ENCODE results near the gene CTIF. TPM values are rescaled to one million over a fixed set of nuclear protein-coding genes. Genes with fewer than 3 reads are reported as not detected.

CTIF gene
- total and polyA plus RNA-seq, 12 donors, result 20.5 to 159 (median 57.0) TPM

DNA sequence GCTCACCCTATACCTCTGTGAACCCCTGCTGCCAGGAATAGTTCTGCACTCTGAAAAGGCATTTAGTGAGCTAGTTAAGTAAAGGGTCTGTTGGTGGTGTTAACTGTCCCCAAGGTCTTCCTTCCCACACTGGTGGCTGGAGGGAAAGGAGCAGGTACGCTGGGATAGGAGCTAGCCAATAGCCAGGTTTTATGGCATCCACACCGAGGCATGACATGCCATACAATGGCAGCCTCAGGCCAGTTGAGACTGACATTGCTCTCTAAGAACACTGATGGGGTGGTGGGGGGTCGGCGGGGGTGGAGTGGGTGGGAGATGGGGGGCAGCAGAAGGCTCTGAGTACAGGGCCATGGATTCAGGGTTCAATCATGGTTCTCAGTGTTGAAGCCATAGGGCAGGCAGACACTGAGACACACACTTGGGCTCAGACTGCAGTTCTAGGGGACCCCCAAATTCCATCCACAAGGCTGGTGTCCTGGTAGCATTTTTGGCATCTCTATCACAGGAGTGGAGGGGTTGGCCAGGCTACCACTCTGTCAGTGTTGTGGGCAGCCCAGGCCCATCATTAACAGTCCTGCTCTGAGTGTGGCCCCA is 136.0 kb downstream of the CTIF start:
- peaks cover 0 to 11% of the 10 kb centered on the region in 2 donors for H3K36me3 ChIP-seq (replicated peaks in 1 of 2)
- peaks cover 17 to 28% of the 10 kb centered on the region in 2 donors for H3K4me1 ChIP-seq (replicated peaks in 1 of 2)
- no peaks in the 10 kb centered on the region for H3K9me3 ChIP-seq (replicated peaks in 1 of 3)
- intact Hi-C loops (cut with DNase I), result loop anchor here (10.0 kb wide), 6 partner anchors 110 to 740 kb away; no protein-coding TSS in a partner anchor
- DNase-seq, result peak in 3 of 7 donors; percentile 13 to 48 (median 18)
- H3K27ac ChIP-seq, result peak overlapping the region in 1 of 5 donors; percentile 13
- no peaks in the 10 kb centered on the region for H3K27me3 ChIP-seq
- 75 to 89% (median 86%) methylated on average over 2 to 4 of the region's 4 CpGs for whole genome bisulfite sequencing, 4 donors
- TF ChIP-seq, protein P1, sequence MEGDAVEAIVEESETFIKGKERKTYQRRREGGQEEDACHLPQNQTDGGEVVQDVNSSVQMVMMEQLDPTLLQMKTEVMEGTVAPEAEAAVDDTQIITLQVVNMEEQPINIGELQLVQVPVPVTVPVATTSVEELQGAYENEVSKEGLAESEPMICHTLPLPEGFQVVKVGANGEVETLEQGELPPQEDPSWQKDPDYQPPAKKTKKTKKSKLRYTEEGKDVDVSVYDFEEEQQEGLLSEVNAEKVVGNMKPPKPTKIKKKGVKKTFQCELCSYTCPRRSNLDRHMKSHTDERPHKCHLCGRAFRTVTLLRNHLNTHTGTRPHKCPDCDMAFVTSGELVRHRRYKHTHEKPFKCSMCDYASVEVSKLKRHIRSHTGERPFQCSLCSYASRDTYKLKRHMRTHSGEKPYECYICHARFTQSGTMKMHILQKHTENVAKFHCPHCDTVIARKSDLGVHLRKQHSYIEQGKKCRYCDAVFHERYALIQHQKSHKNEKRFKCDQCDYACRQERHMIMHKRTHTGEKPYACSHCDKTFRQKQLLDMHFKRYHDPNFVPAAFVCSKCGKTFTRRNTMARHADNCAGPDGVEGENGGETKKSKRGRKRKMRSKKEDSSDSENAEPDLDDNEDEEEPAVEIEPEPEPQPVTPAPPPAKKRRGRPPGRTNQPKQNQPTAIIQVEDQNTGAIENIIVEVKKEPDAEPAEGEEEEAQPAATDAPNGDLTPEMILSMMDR (IDR thresholded peaks at IDR 0.05), result no peak
- TF ChIP-seq POLR2A (IDR thresholded peaks at IDR 0.05), result no peak
- H3K4me3 ChIP-seq, result no peak overlapping the region

DNA sequence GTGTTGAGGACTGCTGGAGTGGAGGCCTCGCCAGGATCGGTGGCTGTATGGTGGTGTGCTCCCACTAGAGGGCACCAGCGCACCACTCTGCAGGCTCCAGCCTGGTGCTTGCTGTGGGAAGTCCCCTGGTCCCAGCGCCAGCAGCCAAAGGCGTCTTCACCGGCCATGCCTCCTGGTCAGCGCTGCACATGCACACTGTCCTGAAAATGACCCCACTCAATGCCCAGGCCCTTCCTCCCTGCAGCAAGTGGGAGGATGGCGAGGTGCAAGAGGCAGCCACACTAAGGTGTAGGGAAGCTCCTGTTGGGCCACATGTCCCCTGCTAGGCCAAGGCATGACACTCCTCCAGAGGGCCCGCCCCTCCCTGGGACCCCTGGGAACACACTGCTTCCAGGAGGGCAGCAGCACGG is 136.5 kb downstream of the CTIF start:
- peak; percentile 90 to 95 (median 94) for DNase-seq
- intact Hi-C loops (cut with DNase I), result loop anchor here (10.0 kb wide), 6 partner anchors 109 to 739 kb away; no protein-coding TSS in a partner anchor
- H3K4me1 ChIP-seq (replicated peaks in 1 of 2), result peaks cover 22 to 33% of the 10 kb centered on the region in 2 donors
- peaks cover 0 to 11% of the 10 kb centered on the region in 2 donors for H3K36me3 ChIP-seq (replicated peaks in 1 of 2)
- TF ChIP-seq POLR2A (IDR thresholded peaks at IDR 0.05), result no peak
- TF ChIP-seq, protein P1 (IDR thresholded peaks at IDR 0.05), result peak; percentile 83 to 98 (median 96)
- no peak overlapping the region for H3K4me3 ChIP-seq
- 12 to 33% (median 12%) methylated on average over 1 to 10 of the region's 10 CpGs; no CpG with 5 or more reads in 1 of the 4 donors for WGBS, 4 donors
- H3K27me3 ChIP-seq, result no peaks in the 10 kb centered on the region
- peak overlapping the region in 3 of 5 donors; percentile 10 to 83 (median 58) for H3K27ac ChIP-seq
- H3K9me3 ChIP-seq (replicated peaks in 1 of 3), result no peaks in the 10 kb centered on the region

DNA sequence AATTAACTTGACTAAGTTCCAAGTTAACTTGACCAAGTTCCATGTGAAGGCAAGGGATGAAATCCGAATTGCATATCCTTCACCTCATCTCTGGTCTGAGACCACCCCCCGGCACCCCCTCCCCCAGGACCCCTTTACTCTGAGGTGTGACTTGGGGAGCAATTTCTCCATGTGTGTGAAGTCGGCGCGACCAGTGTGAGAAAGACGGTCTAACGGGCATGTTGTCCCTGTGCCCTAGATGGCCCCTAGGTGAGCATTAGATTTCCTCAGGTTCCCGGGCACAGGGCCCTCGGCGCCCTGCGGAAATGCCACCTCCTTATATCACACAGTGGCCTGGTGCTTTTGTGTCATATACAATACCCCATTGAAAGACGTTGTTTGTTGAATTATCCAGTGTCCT is 137.1 kb downstream of the CTIF start:
- peak in 5 of 7 donors; percentile 11 to 62 (median 17) for DNase-seq
- peaks cover 24 to 39% of the 10 kb centered on the region in 2 donors for H3K4me1 ChIP-seq (replicated peaks in 1 of 2)
- no peak overlapping the region for H3K4me3 ChIP-seq
- TF ChIP-seq POLR2A (IDR thresholded peaks at IDR 0.05), result no peak
- TF ChIP-seq, protein P1 (IDR thresholded peaks at IDR 0.05), result no peak
- no peaks in the 10 kb centered on the region for H3K27me3 ChIP-seq
- no peaks in the 10 kb centered on the region for H3K9me3 ChIP-seq (replicated peaks in 1 of 3)
- peak overlapping the region in 4 of 5 donors; percentile 3 to 83 (median 62) for H3K27ac ChIP-seq
- intact Hi-C loops (cut with DNase I), result loop anchor here (10.0 kb wide), 6 partner anchors 109 to 739 kb away; no protein-coding TSS in a partner anchor
- 85 to 89% (median 88%) methylated on average over 8 to 12 of the region's 12 CpGs for WGBS, 4 donors
- peaks cover 0 to 6% of the 10 kb centered on the region in 2 donors for H3K36me3 ChIP-seq (replicated peaks in 1 of 2)

DNA sequence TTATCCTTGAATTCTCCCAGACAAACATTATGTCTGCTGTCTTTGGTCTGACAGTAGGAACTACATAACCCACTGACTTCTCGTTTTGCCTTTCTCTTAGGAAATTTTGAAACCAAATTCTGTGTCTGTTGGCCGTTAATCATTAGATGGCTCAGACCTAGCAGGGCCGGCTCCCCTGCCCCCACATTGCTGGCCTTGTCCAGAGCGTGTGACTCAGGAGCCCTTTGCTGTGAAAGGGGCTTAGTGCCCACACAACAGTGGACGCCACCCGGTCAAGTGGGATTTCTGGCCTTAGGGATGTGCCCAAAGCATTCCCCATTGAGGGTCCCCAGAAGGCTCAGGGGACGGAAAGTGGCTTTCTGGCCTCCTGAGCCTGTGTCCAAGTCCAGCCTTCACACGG is 137.5 kb downstream of the CTIF start:
- H3K36me3 ChIP-seq (replicated peaks in 1 of 2), result peaks cover 0 to 3% of the 10 kb centered on the region in 2 donors
- DNase-seq, result peak; percentile 70 to 88 (median 80)
- intact Hi-C loops (cut with DNase I), result loop anchor here (10.0 kb wide), 6 partner anchors 108 to 738 kb away; no protein-coding TSS in a partner anchor
- H3K4me1 ChIP-seq (replicated peaks in 1 of 2), result peaks cover 24 to 42% of the 10 kb centered on the region in 2 donors
- TF ChIP-seq POLR2A (IDR thresholded peaks at IDR 0.05), result peak in 1 of 2 donors; percentile 16
- TF ChIP-seq, protein P1 (IDR thresholded peaks at IDR 0.05), result no peak
- H3K9me3 ChIP-seq (replicated peaks in 1 of 3), result no peaks in the 10 kb centered on the region
- H3K27ac ChIP-seq, result peak overlapping the region in 4 of 5 donors; percentile 3 to 83 (median 62)
- H3K4me3 ChIP-seq, result no peak overlapping the region
- no peaks in the 10 kb centered on the region for H3K27me3 ChIP-seq
- 30 to 33% (median 33%) methylated on average over 5 to 8 of the region's 8 CpGs for WGBS, 4 donors
